GM12874 (cell line): Measurements from ENCODE around the gene KRT4.

Source experiments
- TF ChIP-seq, protein P1 (sequence below): IDR thresholded peaks from 2 replicates; pipeline ENCODE4 v1.5.1; 2011; ENCODE audit warnings: low read depth, mild to moderate bottlenecking, control low read depth, low read length, moderate library complexity; ENCODE audit not compliant: insufficient read depth

Gene KRT4

DNA sequence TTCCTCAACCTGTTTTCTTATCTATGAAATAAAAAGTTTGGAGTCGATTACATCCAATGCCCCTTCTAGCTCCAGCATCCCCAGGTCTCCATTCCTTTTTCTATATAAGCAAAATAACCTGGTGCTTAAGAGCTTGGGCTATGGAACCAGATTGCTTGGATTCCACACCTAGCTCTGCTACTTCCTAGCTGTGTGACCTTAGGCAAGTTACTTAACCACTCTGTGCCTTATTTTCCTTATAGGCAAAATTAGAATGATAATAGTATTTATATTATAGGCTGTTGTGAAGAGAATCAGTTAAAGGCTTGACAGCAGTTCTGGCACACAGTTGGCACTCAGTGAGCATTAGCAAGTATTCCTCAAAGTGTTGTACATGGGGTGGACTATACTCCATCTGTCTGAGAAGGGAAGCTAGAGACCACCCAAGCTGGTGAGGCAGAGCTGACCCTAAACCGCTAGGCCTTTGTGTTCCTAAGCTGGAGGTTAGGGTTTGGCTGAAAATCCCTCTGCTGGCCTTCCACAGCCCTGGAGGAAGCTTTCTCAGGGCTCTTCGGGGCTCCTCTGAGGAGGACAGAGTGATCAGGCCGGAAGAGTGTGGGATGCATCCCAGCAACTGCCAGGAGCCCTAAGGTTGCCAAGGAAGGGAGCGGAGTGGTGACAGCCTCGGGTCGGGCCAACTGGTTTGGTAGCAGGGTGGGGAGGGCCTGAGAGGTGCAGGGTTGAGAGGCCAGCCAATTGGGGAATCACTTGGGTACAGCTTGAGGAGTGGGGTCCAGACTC, 6.0 kb upstream of the KRT4 start:
- TF ChIP-seq, protein P1, sequence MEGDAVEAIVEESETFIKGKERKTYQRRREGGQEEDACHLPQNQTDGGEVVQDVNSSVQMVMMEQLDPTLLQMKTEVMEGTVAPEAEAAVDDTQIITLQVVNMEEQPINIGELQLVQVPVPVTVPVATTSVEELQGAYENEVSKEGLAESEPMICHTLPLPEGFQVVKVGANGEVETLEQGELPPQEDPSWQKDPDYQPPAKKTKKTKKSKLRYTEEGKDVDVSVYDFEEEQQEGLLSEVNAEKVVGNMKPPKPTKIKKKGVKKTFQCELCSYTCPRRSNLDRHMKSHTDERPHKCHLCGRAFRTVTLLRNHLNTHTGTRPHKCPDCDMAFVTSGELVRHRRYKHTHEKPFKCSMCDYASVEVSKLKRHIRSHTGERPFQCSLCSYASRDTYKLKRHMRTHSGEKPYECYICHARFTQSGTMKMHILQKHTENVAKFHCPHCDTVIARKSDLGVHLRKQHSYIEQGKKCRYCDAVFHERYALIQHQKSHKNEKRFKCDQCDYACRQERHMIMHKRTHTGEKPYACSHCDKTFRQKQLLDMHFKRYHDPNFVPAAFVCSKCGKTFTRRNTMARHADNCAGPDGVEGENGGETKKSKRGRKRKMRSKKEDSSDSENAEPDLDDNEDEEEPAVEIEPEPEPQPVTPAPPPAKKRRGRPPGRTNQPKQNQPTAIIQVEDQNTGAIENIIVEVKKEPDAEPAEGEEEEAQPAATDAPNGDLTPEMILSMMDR, result no peak

DNA sequence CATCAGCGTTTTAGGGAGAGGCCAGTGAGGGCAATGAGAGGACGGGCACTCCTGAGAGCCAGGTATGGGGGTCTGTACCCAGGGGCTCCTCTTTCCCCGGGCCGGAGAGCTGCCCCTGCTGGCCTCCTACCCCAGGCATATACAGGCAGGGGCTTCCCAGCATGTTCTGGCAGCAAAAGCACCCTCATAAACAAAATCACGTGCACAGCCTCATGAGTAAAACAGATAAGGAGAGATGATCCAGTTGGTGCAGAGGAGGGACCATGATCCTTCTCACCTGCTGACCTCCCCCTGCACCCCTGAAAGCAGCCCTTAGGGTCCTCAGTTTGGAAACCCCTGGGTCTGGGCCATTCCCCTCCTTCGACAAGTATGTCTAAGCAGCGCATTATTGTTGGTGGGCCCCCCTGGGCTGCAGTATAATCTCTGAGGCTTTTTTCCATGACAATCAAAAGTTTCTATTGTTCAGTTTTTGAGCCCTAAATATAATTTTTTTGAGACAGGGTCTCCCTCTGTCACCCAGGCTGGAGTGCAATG, 5.0 kb upstream of the KRT4 start:
- TF ChIP-seq, protein P1, result no peak

DNA sequence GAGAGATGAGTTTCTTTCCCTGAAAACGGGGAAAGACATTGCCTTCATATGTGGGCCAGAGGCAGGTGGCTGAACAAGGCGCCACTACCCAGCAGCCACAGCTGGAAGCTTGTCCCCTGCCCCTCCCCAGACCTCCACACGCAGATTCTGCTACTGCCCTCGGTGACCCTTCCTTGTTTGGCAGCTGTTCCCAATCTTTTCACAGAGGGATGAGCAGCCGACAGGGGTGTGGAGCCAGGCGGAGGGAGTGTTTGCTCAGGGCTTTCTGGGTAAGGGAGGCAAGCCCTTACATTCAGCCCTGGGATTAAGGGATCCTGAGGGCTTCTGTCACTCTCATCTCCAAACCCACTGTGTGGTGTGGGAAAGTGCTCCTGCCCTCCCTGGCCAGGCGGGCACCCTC, 4.5 kb upstream of the KRT4 start:
- TF ChIP-seq, protein P1, result no peak

DNA sequence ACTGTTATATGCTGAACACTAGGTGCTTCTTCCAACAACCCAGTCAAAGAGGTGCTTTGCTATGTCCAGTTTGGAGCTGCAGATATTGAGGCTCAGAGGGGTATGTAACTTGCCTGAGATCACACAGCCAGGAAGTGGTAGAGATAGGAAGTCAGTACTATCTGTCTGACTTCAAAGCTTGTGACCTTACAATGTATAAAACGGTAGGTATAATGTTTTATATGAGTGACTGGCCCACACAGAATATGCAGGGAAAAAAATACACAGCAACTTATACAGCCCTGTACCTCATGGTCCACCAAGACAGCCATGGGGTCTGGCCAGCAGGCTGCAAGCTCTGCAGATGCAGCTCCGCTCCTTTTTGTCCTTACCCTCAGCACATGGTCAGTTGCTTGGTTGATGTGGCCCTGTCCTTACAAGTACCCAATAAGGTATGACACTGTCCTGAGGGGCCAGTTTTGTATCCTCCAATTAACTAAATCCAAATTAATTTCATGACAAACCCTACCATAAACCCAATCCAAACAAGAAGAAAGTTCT, 3.9 kb upstream of the KRT4 start:
- TF ChIP-seq, protein P1, result no peak

DNA sequence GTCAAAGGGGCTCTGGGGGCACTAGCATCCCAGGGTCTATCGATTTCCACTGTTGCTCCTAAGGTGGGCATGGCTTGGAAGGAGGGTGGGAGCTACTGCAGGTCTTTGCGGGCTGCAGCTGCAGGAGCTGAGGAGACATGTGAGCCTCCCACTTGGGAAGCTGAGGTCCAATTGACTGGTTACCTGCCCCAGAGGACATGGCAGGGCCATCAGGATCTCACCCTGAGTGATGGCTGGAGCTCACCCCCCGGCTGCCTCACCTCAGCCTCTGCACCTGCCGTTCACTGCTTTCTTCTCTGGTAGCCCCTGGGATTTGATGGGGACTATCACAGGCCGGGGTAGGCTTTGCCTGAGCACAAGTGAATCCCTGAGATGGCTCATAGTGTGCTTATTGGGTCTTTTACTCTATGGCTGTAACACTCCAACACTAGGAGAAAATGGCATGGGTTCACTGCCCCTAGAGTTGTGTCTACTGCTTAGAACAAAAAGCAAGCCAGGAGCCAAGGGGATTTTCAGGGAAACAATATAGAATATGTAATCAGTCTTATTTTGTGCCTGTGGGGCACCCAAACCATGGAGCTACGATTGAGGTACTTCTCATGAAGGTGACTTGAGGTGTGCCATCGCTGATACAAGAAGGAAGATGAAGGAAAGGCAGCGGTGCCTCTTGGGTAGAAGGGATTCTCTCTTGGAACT, 3.2 kb upstream of the KRT4 start:
- TF ChIP-seq, protein P1, result no peak

DNA sequence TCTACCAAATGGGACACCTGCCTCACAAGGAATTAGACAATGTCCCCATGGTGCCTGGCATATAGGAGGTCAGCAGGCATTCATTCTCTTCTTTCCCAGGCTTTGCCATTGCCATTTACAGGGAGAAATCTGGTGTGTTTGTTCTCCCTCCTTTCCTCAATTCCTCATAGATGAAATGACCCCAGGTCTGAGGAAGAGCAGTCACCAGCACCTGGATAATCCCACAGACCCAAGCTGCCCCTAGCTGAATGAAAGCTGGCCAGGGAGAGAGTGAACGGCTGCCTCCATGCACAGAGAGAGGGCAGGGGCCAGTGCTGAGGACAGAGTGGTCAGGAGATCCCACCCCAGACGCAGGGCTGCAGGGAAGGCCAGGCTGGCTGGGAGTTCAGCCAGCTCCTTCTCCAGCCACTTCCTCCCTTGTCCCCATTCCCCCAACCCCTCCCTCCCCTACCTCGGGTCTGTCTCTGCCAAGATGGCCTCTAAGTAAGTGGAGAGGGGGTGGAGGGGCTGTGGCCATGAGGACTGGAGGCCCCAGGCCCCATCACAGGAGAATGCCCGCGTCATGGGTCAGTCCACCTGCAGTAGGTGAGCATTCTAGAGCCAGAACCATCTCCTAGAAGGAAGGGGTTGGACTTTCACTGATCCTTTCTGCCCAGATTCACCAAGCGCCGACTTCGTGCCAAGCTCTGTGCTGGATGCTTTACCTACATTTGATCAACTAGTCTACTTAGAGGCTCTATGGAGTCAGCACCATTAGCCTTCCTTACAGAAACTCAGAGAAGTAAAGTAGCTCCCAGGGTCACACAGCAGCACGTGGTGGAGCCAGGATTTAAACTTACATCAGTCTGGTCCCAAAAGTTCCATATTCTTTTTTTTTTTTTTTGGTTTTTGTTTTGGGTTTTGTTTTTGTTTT, 2.0 kb upstream of the KRT4 start:
- TF ChIP-seq, protein P1, result no peak

DNA sequence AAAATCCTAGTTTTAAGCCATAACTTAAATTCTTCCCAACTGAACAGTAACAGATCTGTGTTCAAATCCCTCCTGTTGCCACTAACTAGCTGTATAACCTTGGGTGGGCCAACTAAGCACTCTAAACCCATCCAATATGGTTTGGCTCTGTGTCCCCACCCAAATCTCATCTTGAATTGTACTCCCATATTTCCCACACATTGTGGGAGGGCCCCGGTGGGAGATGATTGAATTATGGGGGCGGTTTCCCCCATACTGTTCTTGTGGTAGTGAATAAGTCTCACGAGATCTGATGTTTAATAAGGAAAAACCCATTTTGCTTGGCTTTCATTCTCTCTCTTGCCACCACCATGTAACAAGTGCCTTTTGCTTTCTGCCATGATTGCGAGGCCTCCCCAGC, 1.2 kb upstream of the KRT4 start:
- TF ChIP-seq, protein P1, result no peak
